Skeletal muscle satellite cell (primary cell): ENCODE results near the gene XPC.
"Not testable (repeated sequence)": the region's sequence is repeated elsewhere in the genome, so short reads cannot be mapped to it uniquely, and the experiment has no call there.

ENCODE experiments used
- H3K27me3 ChIP-seq: 2 replicates; pipeline ENCODE4 v1.7.0; 2013; ENCODE audit warnings: low read length; ENCODE audit not compliant: control insufficient read depth, insufficient read depth
- H3K36me3 ChIP-seq: 2 replicates; pipeline ENCODE4 v1.7.0; 2013; ENCODE audit warnings: mild to moderate bottlenecking, control low read depth, low read length; ENCODE audit not compliant: insufficient read depth
- H3K4me1 ChIP-seq: 2 replicates; pipeline ENCODE4 v1.7.0; 2013; ENCODE audit warnings: low read length; ENCODE audit not compliant: control insufficient read depth, insufficient read depth
- H3K4me2 ChIP-seq: 2 replicates; pipeline ENCODE4 v1.7.0; 2013; ENCODE audit warnings: mild to moderate bottlenecking, low read length
- H3K4me3 ChIP-seq: 2 replicates; pipeline ENCODE4 v1.7.0; 2013; ENCODE audit warnings: low read length
- H3K9ac ChIP-seq: 2 replicates; pipeline ENCODE4 v1.7.0; 2013; ENCODE audit warnings: mild to moderate bottlenecking, low read depth, low read length, moderate library complexity
- H3K9me3 ChIP-seq: replicated peaks from 2 replicates; pipeline ENCODE4 v1.7.0; 2013; ENCODE audit warnings: mild to moderate bottlenecking, control low read depth, low read length

Gene XPC

GRCh38 chr3:14120921-14121448 is 57.4 kb downstream of the XPC start:
- H3K9me3 ChIP-seq, H3K27me3 ChIP-seq, H3K4me2 ChIP-seq, H3K4me3 ChIP-seq, H3K9ac ChIP-seq: not testable (repeated sequence)
- Histone ChIP-seq H3K36me3 (peaks cover 17% of the 10 kb centered on the region), H3K4me1 (peaks cover 12% of the 10 kb centered on the region)

- peaks cover 22% of the 10 kb centered on the region for H3K36me3 ChIP-seq
- H3K4me3 ChIP-seq, result no peak overlapping the region
Observed at GRCh38 chr3:14120111-14120920, 58.1 kb downstream of the XPC start.

DNA sequence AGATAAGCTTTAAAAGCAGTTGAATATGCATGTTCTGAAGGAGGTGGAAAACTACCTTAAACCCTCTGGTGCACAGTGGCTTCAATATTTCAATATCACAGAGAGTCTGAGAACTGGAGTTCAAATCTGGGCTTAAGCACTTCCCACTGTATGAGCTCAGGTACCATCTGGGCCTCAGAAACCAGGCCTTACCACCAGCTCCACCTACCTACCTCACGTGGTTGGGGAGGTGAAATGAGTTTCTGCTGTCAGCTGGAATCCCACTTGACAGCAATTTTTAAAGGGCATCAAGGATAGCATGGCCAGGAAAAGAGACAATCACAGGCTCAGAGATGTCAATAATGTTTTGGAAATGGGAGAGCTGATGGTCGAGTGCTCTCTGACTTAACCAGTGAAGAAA is 58.8 kb downstream of the XPC start:
- H3K4me3 ChIP-seq, result no peak overlapping the region
- no peaks in the 10 kb centered on the region for H3K9me3 ChIP-seq
- H3K4me1 ChIP-seq, result peaks cover 11% of the 10 kb centered on the region
- no peak overlapping the region for H3K9ac ChIP-seq
- peaks cover 25% of the 10 kb centered on the region for H3K36me3 ChIP-seq
- no peak overlapping the region for H3K4me2 ChIP-seq
- no peaks in the 10 kb centered on the region for H3K27me3 ChIP-seq

More at GRCh38 chr3:14120111-14120920, 58.1 kb downstream of the XPC start:
- H3K4me1 ChIP-seq, result peaks cover 11% of the 10 kb centered on the region
- H3K9me3 ChIP-seq, result no peaks in the 10 kb centered on the region
- no peak overlapping the region for H3K4me2 ChIP-seq
- H3K27me3 ChIP-seq, result no peaks in the 10 kb centered on the region
- H3K9ac ChIP-seq, result no peak overlapping the region

DNA sequence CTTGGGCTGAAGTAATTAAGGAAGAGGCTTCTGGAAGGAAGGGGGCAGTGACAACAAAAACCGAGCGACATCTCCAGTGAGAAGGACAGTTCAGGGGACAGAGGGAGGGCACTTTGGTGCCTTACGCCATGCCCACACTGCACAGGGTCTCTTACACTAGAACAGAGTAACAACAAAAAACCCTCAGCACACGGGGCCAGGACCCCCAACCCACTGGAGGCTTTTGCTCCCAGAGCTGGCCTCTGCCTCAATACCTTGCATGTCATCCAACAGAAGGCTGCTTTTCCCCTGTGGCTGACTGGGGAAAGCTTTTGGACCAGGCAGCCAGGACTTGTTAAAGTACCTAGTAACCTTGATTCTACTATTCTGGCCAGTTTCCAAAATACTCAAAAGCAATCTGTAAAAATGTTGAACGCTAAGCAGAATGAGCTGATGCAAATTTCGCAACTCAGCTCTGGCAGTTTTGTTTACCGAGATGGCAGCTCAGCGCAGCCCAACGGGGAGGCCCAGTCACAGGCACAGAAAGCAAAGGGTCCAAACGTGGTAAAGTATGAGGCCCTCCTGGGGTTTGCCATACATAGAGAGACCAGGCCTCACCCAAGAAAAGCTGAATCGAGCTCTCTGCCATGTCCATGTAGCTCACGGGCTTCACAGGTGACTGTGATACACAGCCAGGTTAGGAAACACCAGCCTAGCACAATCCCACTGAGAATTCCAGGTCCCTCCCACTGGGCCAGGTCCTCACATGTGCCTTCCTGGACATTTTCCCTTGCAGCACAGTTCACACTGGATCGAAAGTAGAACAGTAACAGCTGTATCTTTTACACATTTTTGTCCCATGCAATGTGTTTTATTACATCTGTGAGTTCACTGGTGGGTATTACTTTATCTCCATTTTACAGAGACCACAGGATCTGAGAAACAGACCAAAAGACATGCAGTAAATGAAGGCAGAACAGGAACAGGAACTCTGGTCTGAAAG is 59.7 kb downstream of the XPC start:
- Histone ChIP-seq H3K27me3 (no peaks in the 10 kb centered on the region), H3K9me3 (no peaks in the 10 kb centered on the region), H3K4me3 (no peak overlapping the region), H3K36me3 (peaks cover 25% of the 10 kb centered on the region), H3K4me2 (no peak overlapping the region), H3K4me1 (peaks cover 7% of the 10 kb centered on the region), H3K9ac (no peak overlapping the region)

GRCh38 chr3:14117468-14118399 is 60.7 kb downstream of the XPC start:
- H3K9me3 ChIP-seq, result no peaks in the 10 kb centered on the region
- no peaks in the 10 kb centered on the region for H3K27me3 ChIP-seq
- no peak overlapping the region for H3K4me3 ChIP-seq
- H3K36me3 ChIP-seq, result peaks cover 28% of the 10 kb centered on the region
- no peak overlapping the region for H3K4me2 ChIP-seq
- H3K4me1 ChIP-seq, result no peaks in the 10 kb centered on the region
- no peak overlapping the region for H3K9ac ChIP-seq

GRCh38 chr3:14113965-14114635 is 64.3 kb downstream of the XPC start:
- no peaks in the 10 kb centered on the region for H3K9me3 ChIP-seq
- H3K4me2 ChIP-seq, result no peak overlapping the region
- no peak overlapping the region for H3K4me3 ChIP-seq
- H3K9ac ChIP-seq, result no peak overlapping the region
- H3K36me3 ChIP-seq, result peaks cover 36% of the 10 kb centered on the region
- H3K4me1 ChIP-seq, result no peaks in the 10 kb centered on the region
- H3K27me3 ChIP-seq, result no peaks in the 10 kb centered on the region

DNA sequence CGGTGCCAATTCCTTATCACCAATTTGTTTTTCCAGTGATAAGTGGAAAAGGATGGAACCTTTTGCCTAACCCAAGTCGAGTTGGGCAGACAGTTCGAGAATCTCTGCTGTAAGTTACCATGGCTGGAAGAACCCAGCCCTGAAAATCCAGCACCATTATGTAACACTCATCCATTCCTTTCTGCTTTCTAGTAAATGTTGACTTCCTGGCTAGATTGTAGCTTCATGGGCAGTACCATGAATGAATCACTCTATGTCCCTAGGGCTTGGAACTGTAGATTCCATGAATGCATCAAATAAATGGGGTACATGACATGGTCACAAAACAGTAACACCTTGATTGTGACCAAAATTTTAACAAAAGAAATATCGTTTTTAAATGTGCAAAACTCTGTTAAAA is 67.7 kb downstream of the XPC start:
- H3K4me1 ChIP-seq, result no peaks in the 10 kb centered on the region
- H3K27me3 ChIP-seq, result no peaks in the 10 kb centered on the region
- no peaks in the 10 kb centered on the region for H3K9me3 ChIP-seq
- H3K9ac ChIP-seq, result no peak overlapping the region
- peaks cover 25% of the 10 kb centered on the region for H3K36me3 ChIP-seq
- no peak overlapping the region for H3K4me3 ChIP-seq
- no peak overlapping the region for H3K4me2 ChIP-seq

DNA sequence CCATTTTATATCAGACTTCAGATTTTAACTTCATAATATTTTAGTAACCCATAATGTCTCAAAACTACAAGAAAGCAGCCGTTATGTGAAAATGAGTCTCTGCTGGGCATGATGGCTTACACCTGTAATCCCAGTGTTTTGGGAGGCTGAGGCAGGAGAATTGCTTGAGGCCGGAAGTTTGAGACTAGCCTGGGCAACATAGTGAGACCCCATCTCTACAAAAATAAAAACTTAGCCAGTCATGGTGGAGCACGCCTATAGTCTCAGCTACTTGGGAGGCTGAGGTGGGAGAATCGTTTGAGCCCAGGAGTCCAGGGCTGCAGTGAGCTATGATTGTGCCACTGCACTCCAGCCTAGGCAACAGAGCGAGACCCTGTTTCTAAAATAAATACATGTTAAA is 68.6 kb downstream of the XPC start:
- not testable (repeated sequence) for H3K9ac ChIP-seq, H3K9me3 ChIP-seq, H3K4me2 ChIP-seq, H3K27me3 ChIP-seq, H3K4me3 ChIP-seq, H3K4me1 ChIP-seq
- H3K36me3 ChIP-seq, result peaks cover 18% of the 10 kb centered on the region

DNA sequence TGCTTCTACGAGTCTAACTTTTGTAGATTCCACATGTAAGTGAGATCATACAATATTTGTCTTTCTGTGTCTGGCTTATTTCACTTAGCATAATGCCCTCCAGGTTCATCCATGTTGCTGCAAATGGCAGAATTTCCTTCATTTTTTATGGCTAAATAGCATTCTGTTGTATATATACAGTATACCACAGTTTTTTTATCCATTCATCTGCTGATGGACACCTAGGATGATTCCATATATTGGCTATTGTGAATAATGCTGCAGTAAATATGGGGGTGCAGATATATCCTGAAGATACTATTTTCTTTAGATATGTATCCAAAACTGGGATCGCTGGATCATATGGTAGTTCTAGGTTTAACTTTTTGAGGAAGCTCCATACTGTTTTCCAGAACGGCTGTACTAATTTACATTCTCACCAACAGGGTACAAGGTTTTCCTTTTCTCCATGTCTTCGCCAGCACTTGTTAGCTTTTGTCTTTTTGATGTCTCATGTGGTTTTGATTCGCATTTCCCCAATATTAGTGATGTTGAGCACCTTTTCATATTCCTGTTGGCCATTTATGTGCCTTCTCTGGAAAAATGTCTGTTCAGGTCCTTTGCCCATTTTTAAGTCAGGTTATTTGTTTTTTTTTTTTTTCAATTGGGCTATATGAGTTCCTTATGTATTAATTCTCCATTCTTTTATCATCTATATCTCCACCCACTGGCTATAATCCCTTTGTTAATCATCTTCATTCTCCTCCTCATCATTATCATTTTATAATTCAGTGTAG is 80.6 kb downstream of the XPC start:
- Histone ChIP-seq H3K9me3 (no peaks in the 10 kb centered on the region), H3K4me2 (no peak overlapping the region), H3K36me3 (no peaks in the 10 kb centered on the region), H3K9ac (no peak overlapping the region), H3K27me3 (no peaks in the 10 kb centered on the region), H3K4me1 (no peaks in the 10 kb centered on the region), H3K4me3 (no peak overlapping the region)

- H3K9ac ChIP-seq, result no peak overlapping the region
Observed at GRCh38 chr3:14096742-14097141, 81.7 kb downstream of the XPC start.

More at GRCh38 chr3:14096742-14097141, 81.7 kb downstream of the XPC start:
- no peaks in the 10 kb centered on the region for H3K4me1 ChIP-seq
- no peaks in the 10 kb centered on the region for H3K9me3 ChIP-seq
- no peak overlapping the region for H3K4me3 ChIP-seq
- H3K36me3 ChIP-seq, result no peaks in the 10 kb centered on the region
- no peak overlapping the region for H3K4me2 ChIP-seq
- H3K27me3 ChIP-seq, result no peaks in the 10 kb centered on the region
